ENCODE results near the gene FGGY. TPM values are rescaled to one million over a fixed set of nuclear protein-coding genes. Genes with fewer than 3 reads are reported as not detected.
A peak's percentile ranks its signal among the peaks of the same experiment; 100 is the strongest.
"Not testable (repeated sequence)": the region's sequence is repeated elsewhere in the genome, so short reads cannot be mapped to it uniquely, and the experiment has no call there.

The FGGY gene, protein sequence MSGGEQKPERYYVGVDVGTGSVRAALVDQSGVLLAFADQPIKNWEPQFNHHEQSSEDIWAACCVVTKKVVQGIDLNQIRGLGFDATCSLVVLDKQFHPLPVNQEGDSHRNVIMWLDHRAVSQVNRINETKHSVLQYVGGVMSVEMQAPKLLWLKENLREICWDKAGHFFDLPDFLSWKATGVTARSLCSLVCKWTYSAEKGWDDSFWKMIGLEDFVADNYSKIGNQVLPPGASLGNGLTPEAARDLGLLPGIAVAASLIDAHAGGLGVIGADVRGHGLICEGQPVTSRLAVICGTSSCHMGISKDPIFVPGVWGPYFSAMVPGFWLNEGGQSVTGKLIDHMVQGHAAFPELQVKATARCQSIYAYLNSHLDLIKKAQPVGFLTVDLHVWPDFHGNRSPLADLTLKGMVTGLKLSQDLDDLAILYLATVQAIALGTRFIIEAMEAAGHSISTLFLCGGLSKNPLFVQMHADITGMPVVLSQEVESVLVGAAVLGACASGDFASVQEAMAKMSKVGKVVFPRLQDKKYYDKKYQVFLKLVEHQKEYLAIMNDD
- 10 to 100 TPM in 3 of 4 donors, 1 to 10 TPM in 1; 5.7 to 24.3 (median 20.8) TPM for polyA plus RNA-seq (ENCODE audit: insufficient read length in 4 of 4)

DNA sequence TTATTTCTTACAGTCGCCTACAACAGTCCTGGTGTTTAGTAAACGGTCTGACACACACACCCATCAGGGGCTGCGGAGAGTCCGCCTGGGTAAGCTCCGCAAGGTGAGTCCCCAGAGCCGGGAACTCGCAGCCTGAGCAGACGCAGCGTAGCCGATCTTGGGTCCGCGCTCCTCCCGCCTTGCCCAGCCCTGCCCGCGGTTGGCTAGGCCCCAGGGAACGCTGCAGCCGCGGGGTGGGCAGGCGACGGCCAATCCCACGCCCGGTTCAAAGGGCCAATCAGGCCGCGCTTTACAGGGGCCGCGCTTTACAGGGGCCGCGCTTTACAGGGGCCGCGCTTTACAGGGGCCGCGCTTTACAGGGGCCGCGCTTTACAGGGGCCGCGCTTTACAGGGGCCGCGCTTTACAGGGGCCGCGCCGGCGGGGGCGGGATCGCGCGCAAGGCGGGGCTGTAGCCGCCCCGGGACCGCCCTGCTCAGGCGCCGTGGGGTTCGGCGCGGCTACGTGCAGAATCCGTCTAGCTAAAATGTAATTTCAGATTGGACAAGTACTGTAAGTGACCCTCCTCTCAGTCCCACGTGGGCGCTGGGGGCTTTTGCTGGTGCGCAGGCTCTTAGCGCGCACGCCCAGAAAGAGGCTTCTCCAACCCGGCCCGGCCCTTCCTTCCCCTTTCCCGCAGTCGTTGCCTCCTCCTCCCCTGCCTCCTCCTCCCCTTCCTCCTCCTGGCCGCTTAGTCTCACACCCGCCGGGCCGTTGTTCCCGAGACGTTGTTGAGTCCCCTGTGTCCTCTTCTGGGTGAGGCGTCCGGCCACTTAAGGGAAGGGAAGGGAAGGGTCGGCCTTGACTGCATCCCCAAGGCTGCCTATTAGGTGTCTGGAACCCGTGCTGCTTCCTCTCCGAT lies at the start of gene FGGY:
FGGY (plus strand) TSS at position 737 of the 899 bp plus-strand sequence. CDS start 24,456 bp downstream, outside the sequence.
- peak; percentile 88 to 96 (median 92) for DNase-seq (ENCODE audit: low read depth in 4 of 4, low spot score in 3 of 4)

- no peak for DNase-seq (ENCODE audit: low read depth in 4 of 4, low spot score in 3 of 4)
These were observed 48.1 kb upstream of the FGGY start for GRCh38 chr1:59248758-59249157.

DNA sequence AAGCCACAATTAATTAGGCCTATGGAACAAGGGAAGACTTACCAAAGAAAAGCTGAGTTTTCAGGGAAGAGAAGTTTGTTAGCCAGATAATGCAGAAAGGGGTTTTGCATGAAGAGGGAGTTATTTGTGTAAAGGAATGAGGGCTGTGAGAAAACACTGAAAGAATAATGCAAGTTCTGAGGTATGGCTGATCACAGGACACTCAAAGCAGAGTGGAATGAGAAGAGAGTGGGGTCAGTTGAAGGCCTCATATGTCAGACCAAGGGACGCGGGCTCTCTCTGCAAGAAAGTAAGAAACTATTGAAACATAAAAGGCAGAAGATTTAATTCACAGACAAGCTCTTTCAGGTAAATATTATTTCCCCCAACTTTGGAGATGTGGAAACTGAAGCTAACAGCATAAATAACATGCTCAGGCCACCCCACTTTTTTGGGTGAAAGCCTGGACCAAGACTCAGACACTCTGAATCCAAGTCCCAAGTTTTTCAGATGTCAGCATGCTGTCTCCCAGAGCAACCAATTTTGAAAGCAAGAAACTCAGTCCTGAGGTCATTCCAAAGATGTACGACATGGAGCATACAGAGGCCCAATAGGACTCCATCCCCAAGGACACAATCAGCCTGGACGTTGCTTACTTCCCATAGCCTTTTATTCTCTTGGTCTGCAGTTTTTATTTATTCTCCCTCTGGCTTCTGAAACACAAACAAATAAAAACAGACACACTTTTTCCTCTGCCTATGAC lies 47.3 kb upstream of the FGGY start:
- DNase-seq (ENCODE audit: low read depth in 4 of 4, low spot score in 3 of 4), result no peak

DNA sequence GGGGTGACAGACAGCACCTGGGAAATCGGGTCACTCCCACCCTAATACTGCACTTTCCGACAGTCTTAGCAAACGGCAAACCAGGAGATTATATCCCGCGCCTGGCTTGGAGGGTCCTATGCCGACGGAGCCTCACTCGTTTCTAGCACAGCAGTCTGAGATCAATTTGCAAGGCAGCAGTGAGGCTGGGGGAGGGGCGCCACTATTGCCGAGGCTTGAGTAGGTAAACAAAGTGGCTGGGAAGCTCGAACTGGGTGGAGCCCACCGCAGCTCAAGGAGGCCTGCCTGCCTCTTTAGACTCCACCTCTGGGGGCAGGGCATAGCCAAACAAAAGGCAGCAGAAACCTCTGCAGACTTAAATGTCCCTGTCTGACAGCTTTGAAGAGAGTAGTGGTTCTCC lies 45.8 kb upstream of the FGGY start:
- DNase-seq (ENCODE audit: low read depth in 4 of 4, low spot score in 3 of 4), result not testable (repeated sequence)

DNA sequence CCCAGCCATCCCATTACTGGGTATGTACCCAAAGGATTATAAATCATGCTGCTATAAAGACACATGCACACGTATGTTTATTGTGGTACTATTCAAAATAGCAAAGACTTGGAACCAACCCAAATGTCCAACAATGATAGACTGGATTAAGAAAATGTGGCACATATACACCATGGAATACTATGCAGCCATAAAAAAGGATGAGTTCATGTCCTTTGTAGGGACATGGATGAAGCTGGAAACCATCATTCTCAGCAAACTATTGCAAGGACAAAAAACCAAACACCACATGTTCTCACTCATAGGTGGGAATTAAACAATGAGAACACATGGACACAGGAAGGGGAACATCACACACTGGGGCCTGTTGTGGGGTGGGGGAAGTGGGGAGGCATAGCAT lies 40.5 kb upstream of the FGGY start:
- not testable (repeated sequence) for DNase-seq (ENCODE audit: low read depth in 4 of 4, low spot score in 3 of 4)

GRCh38 chr1:59258412-59259032 lies 38.4 kb upstream of the FGGY start:
- DNase-seq (ENCODE audit: low read depth in 4 of 4, low spot score in 3 of 4), result no peak

- peak; percentile 24 to 42 (median 38) for DNase-seq (ENCODE audit: low read depth in 4 of 4, low spot score in 3 of 4)
These were observed 35.4 kb upstream of the FGGY start for GRCh38 chr1:59261537-59261936.

DNA sequence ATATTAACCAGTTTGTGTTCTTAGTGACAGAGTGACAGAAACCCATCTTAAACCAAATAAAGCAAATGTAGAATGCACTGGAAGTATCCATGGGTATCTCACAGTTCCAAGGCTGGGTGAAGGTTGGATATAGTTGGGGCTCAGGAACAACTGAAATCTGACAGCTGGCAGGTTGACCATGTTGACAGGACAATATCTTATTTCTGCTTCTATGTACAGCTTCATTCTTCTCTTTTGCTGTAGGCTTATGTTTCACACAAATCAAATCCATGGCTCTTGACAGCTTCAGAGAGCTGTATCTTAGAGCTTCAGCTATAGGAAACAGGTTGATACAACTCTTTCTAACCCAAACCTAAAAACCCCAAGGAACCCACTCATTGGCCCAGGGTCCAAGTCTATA lies 34.3 kb upstream of the FGGY start:
- DNase-seq (ENCODE audit: low read depth in 4 of 4, low spot score in 3 of 4), result no peak

- DNase-seq (ENCODE audit: low read depth in 4 of 4, low spot score in 3 of 4), result no peak
These were observed 33.8 kb upstream of the FGGY start for GRCh38 chr1:59263111-59263510.

- no peak for DNase-seq (ENCODE audit: low read depth in 4 of 4, low spot score in 3 of 4)
These were observed 31.3 kb upstream of the FGGY start for GRCh38 chr1:59265622-59266021.

DNA sequence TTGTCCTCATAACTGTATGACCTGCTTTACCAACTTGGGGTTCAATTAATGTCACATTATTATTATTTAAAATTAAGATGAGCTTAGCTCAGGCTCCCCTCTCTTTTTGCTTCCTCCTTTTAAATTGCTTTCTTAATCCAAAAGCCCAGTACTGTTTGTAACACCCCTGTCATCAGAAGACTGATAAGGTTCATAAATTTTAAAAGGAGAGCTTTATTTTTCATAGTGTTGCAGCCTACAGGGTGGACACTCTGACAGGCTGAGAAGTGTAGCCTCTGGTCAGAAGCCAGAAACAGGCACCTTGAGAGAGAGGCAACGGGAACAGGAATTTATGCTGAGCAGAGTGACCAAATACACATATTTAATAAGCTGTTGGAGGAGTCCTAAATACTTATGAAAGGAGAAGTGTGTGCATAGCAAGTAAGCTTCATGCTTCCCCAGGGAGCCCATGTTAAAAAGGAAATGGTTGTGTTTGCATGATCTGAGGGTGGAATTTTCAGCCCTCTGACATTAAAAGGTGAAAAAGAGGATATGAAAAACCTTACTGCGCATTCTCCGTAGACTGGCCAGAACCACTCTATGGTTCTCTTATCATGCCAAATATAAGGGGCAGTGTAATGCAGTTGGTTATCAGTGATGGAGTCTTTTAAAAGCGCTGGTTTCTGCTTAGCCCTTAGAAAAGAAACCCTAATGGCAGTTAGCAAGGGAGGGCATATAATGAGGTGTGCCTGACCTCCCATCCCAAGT lies 30.5 kb upstream of the FGGY start:
- DNase-seq (ENCODE audit: low read depth in 4 of 4, low spot score in 3 of 4), result no peak

- DNase-seq (ENCODE audit: low read depth in 4 of 4, low spot score in 3 of 4), result no peak
These were observed 30.0 kb upstream of the FGGY start for GRCh38 chr1:59266927-59267293.

DNA sequence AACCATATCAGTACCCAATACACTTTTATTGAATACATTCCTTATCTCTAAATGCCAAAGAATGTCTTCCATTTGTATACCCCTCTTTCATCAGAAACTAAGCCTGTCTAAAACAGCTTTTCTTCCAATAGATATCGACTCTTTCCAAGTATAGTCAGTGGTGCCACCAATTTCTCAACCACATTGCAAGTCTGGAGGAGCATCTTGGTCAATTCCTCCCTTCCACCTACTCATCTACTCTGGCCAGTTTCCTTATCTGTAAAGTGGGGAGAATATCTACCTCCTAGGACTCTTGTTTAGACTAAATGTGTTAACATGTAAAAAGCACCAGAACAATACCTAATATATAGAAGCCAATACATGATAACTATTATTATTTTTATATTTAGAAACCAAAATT lies 28.5 kb upstream of the FGGY start:
- no peak for DNase-seq (ENCODE audit: low read depth in 4 of 4, low spot score in 3 of 4)

DNA sequence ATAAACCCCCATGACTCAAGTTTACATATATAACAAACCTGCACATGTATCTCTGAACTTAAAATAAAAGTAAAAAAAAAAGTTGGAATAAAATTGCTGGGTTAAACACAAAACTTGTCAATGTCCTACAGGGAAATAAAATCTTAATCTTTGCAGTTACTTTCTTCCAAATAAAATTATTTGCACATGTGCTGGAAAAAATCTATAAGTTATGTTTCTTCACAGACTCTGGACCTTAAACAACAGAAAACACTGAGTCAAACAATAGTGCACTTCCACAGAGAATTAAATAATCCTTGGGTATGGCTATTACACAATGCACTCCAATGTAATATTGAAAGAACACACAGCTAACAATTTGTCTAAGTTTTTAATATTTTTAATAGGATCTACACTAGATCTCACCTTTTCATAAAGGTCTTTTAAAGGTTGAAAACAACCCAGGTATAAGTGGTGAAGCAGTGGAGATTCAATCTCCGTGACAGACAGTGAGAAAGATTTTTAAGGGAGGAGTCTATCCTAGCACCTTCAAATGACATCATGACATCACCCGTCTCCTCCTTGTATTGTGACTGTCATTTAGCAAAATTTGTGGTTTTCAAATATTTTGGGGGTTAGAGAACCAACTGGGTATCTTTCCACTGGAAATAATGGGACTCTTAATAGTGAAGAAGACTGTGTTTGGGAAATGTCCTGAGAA lies 25.2 kb upstream of the FGGY start:
- no peak for DNase-seq (ENCODE audit: low read depth in 4 of 4, low spot score in 3 of 4)

- no peak for DNase-seq (ENCODE audit: low read depth in 4 of 4, low spot score in 3 of 4)
These were observed 24.4 kb upstream of the FGGY start for GRCh38 chr1:59272507-59272906.

DNA sequence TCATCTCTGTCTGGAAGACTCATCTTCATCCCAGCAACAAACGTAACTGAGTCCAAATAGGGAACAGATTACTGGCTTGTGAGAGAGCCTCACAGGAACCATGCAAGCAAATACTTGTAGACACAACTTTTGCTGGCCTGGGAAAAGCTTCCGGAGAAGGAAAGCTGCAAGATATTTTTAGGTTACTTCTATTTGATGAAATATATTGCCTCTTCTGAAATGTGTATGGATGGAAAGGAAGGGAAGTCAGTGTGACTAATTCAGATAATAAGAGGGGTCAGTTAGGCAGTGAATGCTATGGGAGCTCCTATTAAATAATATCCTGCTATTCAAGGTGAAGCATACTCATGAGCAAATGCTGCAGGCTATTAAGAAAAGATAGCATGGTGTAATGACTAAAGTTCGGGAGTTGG lies 20.4 kb upstream of the FGGY start:
- no peak for DNase-seq (ENCODE audit: low read depth in 4 of 4, low spot score in 3 of 4)

DNA sequence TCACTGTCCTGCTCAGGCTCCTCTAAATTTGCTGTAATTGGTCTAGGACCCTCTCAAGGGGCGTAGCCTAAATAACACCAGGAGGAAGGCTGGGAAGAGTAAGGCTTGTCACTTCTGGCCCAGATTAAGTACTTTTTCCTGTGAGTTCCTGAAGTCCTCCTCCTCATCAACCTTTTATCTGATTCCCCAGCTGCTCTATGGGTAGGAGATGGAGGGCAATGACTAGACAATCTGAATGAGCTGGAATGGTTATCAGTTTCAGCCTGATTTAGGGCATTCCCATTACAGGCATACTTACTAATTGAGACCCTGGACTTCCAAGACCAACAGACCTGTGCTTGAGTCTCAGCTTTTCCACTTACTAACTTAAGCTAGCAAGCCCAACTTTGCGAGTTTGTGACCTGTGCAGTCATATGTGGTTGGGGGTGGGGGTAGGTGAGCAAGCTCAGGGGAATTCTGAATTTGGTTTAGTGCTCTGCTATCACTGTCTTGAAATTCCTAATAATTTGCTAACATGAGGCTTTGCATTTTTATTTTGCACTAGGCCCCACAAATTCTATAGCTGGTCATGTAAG lies 18.0 kb upstream of the FGGY start:
- no peak for DNase-seq (ENCODE audit: low read depth in 4 of 4, low spot score in 3 of 4)

GRCh38 chr1:59279645-59280044 lies 17.2 kb upstream of the FGGY start:
- no peak for DNase-seq (ENCODE audit: low read depth in 4 of 4, low spot score in 3 of 4)
